GM08714 (cell line): ENCODE measurements around the gene ROBO1.

Source experiments
- H3K4me3 ChIP-seq: fragments of 200-500 bp; sonication (Bioruptor generic); 2 replicates; pipeline ENCODE4 v1.5.1; 2014; ENCODE audit warnings: mild to moderate bottlenecking, low read length, inconsistent platforms
- ZNF274 ChIP-seq: IDR thresholded peaks from 2 replicates; pipeline ENCODE4 v1.6.1; 2012; ENCODE audit warnings: mild to moderate bottlenecking, low read depth, low read length

Gene ROBO1

GRCh38 chr3:78571486-78571885 is 1196.3 kb downstream of the ROBO1 start:
- no peak for TF ChIP-seq ZNF274
- H3K4me3 ChIP-seq: no peak overlapping the region

GRCh38 chr3:78570496-78570895 is 1197.3 kb downstream of the ROBO1 start:
- no peak for TF ChIP-seq ZNF274
- H3K4me3 ChIP-seq: no peak overlapping the region

GRCh38 chr3:78569804-78570203 is 1198.0 kb downstream of the ROBO1 start:
- H3K4me3 ChIP-seq: no peak overlapping the region
- TF ChIP-seq ZNF274: no peak

- no peak for TF ChIP-seq ZNF274
- no peak overlapping the region for H3K4me3 ChIP-seq
Measured at GRCh38 chr3:78565712-78566111, 1202.1 kb downstream of the ROBO1 start.

GRCh38 chr3:78562328-78562727 is 1205.5 kb downstream of the ROBO1 start:
- no peak for TF ChIP-seq ZNF274

More at GRCh38 chr3:78562328-78562727, 1205.5 kb downstream of the ROBO1 start:
- H3K4me3 ChIP-seq: no peak overlapping the region
